Left ventricle myocardium inferior (tissue), 1 donor: ENCODE data around the gene CCNQ. TPM values are rescaled to one million over a fixed set of nuclear protein-coding genes. Genes with fewer than 3 reads are reported as not detected.

ENCODE experiments used
- DNase-seq: peaks from one replicate; pipeline ENCODE4 v3.0.0-alpha.2; 2020
- H3K27ac ChIP-seq: fragments of 200-600 bp; replicated peaks from 2 replicates; pipeline ENCODE4 v1.8.0; 2021
- H3K27me3 ChIP-seq: fragments of 200-600 bp; 2 replicates; pipeline ENCODE4 v1.8.0; 2021; ENCODE audit warnings: low read depth
- H3K36me3 ChIP-seq: fragments of 200-600 bp; 2 replicates; pipeline ENCODE4 v1.8.0; 2021
- H3K4me1 ChIP-seq: fragments of 200-600 bp; 2 replicates; pipeline ENCODE4 v1.8.0; 2021
- H3K4me3 ChIP-seq: fragments of 200-600 bp; 2 replicates; pipeline ENCODE4 v1.8.0; 2021; ENCODE audit warnings: mild to moderate bottlenecking, moderate library complexity
- H3K9me3 ChIP-seq: fragments of 200-600 bp; replicated peaks from 2 replicates; pipeline ENCODE4 v1.8.0; 2021
- CTCF ChIP-seq: fragments of 200-600 bp; IDR thresholded peaks from 2 replicates; pipeline ENCODE4 v1.8.0; 2021; ENCODE audit warnings: antibody characterized with exemption, mild to moderate bottlenecking, borderline replicate concordance
- intact Hi-C: fragments of 100-400 bp; cut with micrococcal nuclease; formaldehyde crosslinking; loops from one replicate; pipeline ENCODE4 v1.11.0; 2022
- total RNA-seq: library from RNA; stranded (reverse); fragmentation: NEBNext Ultra II Directional; extraction: Animal tissue kit (Norgen Biotek cat#: 25700); gene quantifications from one replicate; pipeline ENCODE4 v1.2.1, GENCODE V29; 2021
- donor health status: DM: no; HTN: yes; CAD: no; lungs with severe emphysema.

The CCNQ gene
- total RNA-seq, 1 donor from 2014 or later = 39.3 TPM

- no peak for DNase-seq
- H3K36me3 ChIP-seq = no peaks in the 10 kb centered on the region
- H3K4me3 ChIP-seq = no peak overlapping the region
- no peak for TF ChIP-seq CTCF
- peaks cover 11% of the 10 kb centered on the region for H3K4me1 ChIP-seq
- intact Hi-C loops = no loop called here
- H3K9me3 ChIP-seq = no peaks in the 10 kb centered on the region
- no peak overlapping the region for H3K27ac ChIP-seq
- peaks cover 41% of the 10 kb centered on the region for H3K27me3 ChIP-seq
Measured at GRCh38 chrX:153638041-153638371, 39.1 kb upstream of the CCNQ start.

GRCh38 chrX:153637121-153638040 lies 38.4 kb upstream of the CCNQ start:
- DNase-seq = no peak
- Histone ChIP-seq H3K27ac (no peak overlapping the region), H3K36me3 (no peaks in the 10 kb centered on the region), H3K9me3 (no peaks in the 10 kb centered on the region), H3K4me3 (no peak overlapping the region), H3K27me3 (peaks cover 34% of the 10 kb centered on the region), H3K4me1 (peaks cover 7% of the 10 kb centered on the region)
- intact Hi-C loops = no loop called here
- TF ChIP-seq CTCF = no peak

- Histone ChIP-seq H3K4me3 (no peak overlapping the region), H3K4me1 (peaks cover under 1% of the 10 kb centered on the region), H3K27ac (no peak overlapping the region), H3K27me3 (peaks cover 28% of the 10 kb centered on the region), H3K36me3 (no peaks in the 10 kb centered on the region), H3K9me3 (no peaks in the 10 kb centered on the region)
- no peak for TF ChIP-seq CTCF
- intact Hi-C loops = no loop called here
- no peak for DNase-seq
Measured at GRCh38 chrX:153636716-153637115, 37.8 kb upstream of the CCNQ start.

GRCh38 chrX:153635788-153636668 lies 37.1 kb upstream of the CCNQ start:
- intact Hi-C loops = no loop called here
- Histone ChIP-seq H3K9me3 (no peaks in the 10 kb centered on the region), H3K36me3 (no peaks in the 10 kb centered on the region), H3K27me3 (peaks cover 21% of the 10 kb centered on the region), H3K27ac (no peak overlapping the region), H3K4me1 (no peaks in the 10 kb centered on the region), H3K4me3 (no peak overlapping the region)
- DNase-seq = no peak
- TF ChIP-seq CTCF = peak; percentile 25

GRCh38 chrX:153635388-153635787 lies 36.4 kb upstream of the CCNQ start:
- Histone ChIP-seq H3K9me3 (no peaks in the 10 kb centered on the region), H3K27ac (no peak overlapping the region), H3K4me1 (no peaks in the 10 kb centered on the region), H3K27me3 (peaks cover 14% of the 10 kb centered on the region), H3K4me3 (no peak overlapping the region), H3K36me3 (no peaks in the 10 kb centered on the region)
- DNase-seq = no peak
- TF ChIP-seq CTCF = no peak
- intact Hi-C loops = no loop called here
